ENCODE measurements around the gene LYG2. TPM values are rescaled to one million over a fixed set of nuclear protein-coding genes. Genes with fewer than 3 reads are reported as not detected.

Gene LYG2, protein sequence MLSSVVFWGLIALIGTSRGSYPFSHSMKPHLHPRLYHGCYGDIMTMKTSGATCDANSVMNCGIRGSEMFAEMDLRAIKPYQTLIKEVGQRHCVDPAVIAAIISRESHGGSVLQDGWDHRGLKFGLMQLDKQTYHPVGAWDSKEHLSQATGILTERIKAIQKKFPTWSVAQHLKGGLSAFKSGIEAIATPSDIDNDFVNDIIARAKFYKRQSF
- total RNA-seq (2022; extraction: Qiagen RNA extraction) = 0.18 TPM in 1 of 5 replicates, not detected in the others

DNA sequence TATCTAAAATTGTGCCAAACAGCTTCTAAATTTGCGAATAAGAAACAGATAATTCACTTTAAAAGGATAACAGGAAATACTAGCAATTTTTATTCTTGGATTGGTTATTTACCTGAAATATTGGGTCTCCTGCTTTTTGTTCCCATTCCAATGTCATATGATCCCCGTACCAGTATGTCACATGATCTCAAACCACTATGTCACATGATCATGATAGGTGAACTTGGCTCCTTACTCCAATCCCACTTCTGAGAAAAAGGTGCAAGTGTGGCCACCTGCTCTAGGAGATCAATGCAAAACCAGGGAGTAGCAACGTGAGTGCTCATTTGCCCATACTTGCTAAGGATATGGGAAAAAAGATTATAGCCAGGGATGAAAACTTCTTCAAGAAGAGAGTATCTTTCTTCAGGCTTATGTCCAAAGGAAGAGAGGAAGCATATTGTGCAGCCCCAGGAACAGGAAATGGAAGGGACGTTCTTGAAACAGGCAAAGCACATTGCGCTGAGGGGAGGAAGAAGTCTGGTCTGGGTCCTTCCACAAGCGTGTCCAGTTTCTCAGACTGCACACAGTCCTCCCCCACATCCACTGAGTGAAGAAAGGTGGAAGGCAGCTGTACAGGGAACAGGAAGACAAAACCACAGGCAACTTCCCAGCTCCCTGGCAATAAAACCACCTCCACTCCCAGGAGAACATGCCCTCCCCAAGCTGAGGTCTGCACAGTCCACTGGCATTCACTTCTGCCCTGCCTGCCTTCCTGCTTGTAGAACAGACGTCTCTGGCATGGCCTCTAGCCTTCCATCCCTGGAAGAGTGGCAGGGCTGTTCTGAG, at the start of gene LYG2:
TSS of gene LYG2 (minus strand) at position 176 of the 828 bp plus-strand sequence. CDS start 1,406 bp downstream, outside the sequence.

GRCh38 chr2:99301097-99301496, 45.6 kb upstream of the LYG2 start, which contains the start of gene LYG1:
Gene LYG1, minus strand, starts transcription at chr2:99301197. Its CDS starts 5,527 bp downstream, at chr2:99295670.

Other genes starting within 250 kb of the LYG2 start
- gene C2orf15, start 114.0 kb downstream of the LYG2 start, total RNA-seq (2022; extraction: Qiagen RNA extraction) = 0.45 to 0.66 TPM (median 0.48 TPM) in 5 replicates
- 3.2 to 4.2 TPM (median 4.1 TPM) in 5 replicates for gene TSGA10, start 100.7 kb downstream of the LYG2 start, total RNA-seq (2022; extraction: Qiagen RNA extraction)
- 2.8 to 4.1 TPM (median 3.4 TPM) in 5 replicates for gene LIPT1, start 100.7 kb downstream of the LYG2 start, total RNA-seq (2022; extraction: Qiagen RNA extraction)
- gene MITD1, start 74.6 kb downstream of the LYG2 start, total RNA-seq (2022; extraction: Qiagen RNA extraction) = 23.0 to 26.1 TPM (median 23.8 TPM) in 5 replicates
- 30.0 to 55.8 TPM (median 32.2 TPM) in 5 replicates for gene MRPL30, start 74.5 kb downstream of the LYG2 start, total RNA-seq (2022; extraction: Qiagen RNA extraction)
- 0.86 to 2.0 TPM (median 1.5 TPM) in 5 replicates for gene LYG1, start 45.5 kb upstream of the LYG2 start, total RNA-seq (2022; extraction: Qiagen RNA extraction)
- gene TXNDC9, start 80.7 kb upstream of the LYG2 start, total RNA-seq (2022; extraction: Qiagen RNA extraction) = 38.1 to 52.9 TPM (median 43.6 TPM) in 5 replicates
- gene EIF5B, start 81.7 kb upstream of the LYG2 start, total RNA-seq (2022; extraction: Qiagen RNA extraction) = 54.5 to 74.9 TPM (median 58.2 TPM) in 5 replicates
- gene REV1, start 234.4 kb upstream of the LYG2 start, total RNA-seq (2022; extraction: Qiagen RNA extraction) = 9.3 to 12.8 TPM (median 11.9 TPM) in 5 replicates